ENCODE results near the gene INPP4A.

DNA sequence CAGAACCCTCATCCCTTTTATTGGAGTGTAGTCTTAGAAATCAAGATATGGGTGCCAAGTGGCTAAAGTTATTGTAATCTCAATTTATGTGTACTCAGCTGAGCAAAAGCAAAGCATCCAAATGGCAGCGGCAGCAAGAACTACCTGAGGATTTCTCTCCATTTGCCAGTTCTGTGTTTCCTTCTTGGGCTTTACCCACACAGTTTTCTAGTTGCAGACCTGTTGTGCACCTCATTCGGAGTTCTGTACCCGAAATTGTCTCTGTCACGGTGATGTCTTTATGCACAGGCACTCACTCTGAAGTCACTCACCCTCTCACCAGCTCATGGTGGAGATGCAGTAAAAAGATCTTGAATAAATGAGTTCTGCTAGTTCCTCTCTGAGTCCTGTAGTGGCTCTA, 43.6 kb downstream of the INPP4A start:
- TF ChIP-seq, protein P1, sequence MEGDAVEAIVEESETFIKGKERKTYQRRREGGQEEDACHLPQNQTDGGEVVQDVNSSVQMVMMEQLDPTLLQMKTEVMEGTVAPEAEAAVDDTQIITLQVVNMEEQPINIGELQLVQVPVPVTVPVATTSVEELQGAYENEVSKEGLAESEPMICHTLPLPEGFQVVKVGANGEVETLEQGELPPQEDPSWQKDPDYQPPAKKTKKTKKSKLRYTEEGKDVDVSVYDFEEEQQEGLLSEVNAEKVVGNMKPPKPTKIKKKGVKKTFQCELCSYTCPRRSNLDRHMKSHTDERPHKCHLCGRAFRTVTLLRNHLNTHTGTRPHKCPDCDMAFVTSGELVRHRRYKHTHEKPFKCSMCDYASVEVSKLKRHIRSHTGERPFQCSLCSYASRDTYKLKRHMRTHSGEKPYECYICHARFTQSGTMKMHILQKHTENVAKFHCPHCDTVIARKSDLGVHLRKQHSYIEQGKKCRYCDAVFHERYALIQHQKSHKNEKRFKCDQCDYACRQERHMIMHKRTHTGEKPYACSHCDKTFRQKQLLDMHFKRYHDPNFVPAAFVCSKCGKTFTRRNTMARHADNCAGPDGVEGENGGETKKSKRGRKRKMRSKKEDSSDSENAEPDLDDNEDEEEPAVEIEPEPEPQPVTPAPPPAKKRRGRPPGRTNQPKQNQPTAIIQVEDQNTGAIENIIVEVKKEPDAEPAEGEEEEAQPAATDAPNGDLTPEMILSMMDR (IDR thresholded peaks at IDR 0.05): no peak
- no peak for TF ChIP-seq POLR2A (IDR thresholded peaks at IDR 0.05)
